H1 (cell line): ENCODE measurements around the gene PHGDH. TPM values are rescaled to one million over a fixed set of nuclear protein-coding genes. Genes with fewer than 3 reads are reported as not detected.
A peak's percentile ranks its signal among the peaks of the same experiment; 100 is the strongest.

Experiments
- CEBPB ChIP-seq: IDR thresholded peaks from 2 replicates; pipeline ENCODE4 v1.6.1; 2012; ENCODE audit warnings: low read depth, low read length
- CHD1 ChIP-seq: IDR thresholded peaks from 2 replicates; pipeline ENCODE4 v1.6.1; 2012; ENCODE audit warnings: low read depth, low read length, improper control_type of control experiment
- CHD7 ChIP-seq: fragments of 300-600 bp; sonication (generic); IDR thresholded peaks from 2 replicates; pipeline ENCODE4 v1.7.1; 2012; ENCODE audit warnings: low read length, moderate library complexity, mild to moderate bottlenecking, inconsistent platforms; ENCODE audit not compliant: insufficient replicate concordance
- GABPA ChIP-seq: IDR thresholded peaks from 2 replicates; pipeline ENCODE4 v1.6.1; 2011; ENCODE audit warnings: mild to moderate bottlenecking, low read length, moderate library complexity, borderline replicate concordance; ENCODE audit not compliant: insufficient read depth
- RNF2 ChIP-seq: fragments of 200-900, 300-1000 bp; sonication (generic); IDR thresholded peaks from 2 replicates; pipeline ENCODE4 v1.7.1; 2016; ENCODE audit warnings: borderline replicate concordance, low read depth, mild to moderate bottlenecking, antibody characterized with exemption, low read length; ENCODE audit not compliant: poor library complexity, severe bottlenecking; ENCODE audit errors: missing control alignments
- SAP30 ChIP-seq: fragments of 300-600 bp; sonication (generic); IDR thresholded peaks from 2 replicates; pipeline ENCODE4 v1.7.1; 2012; ENCODE audit warnings: low read length, moderate library complexity, mild to moderate bottlenecking, inconsistent platforms; ENCODE audit not compliant: insufficient read depth, insufficient replicate concordance
- SIRT6 ChIP-seq: IDR thresholded peaks from one replicate; pipeline ENCODE4 v1.7.1; 2012; ENCODE audit warnings: low read length, inconsistent platforms
- USF2 ChIP-seq: IDR thresholded peaks from 2 replicates; pipeline ENCODE4 v1.6.1; 2011; ENCODE audit warnings: low read length, improper control_type of control experiment
- ZNF274 ChIP-seq: IDR thresholded peaks from 2 replicates; pipeline ENCODE4 v1.7.0; 2012; ENCODE audit warnings: low read length, borderline replicate concordance; ENCODE audit errors: extremely low read depth
- polyA plus RNA-seq, 7 experiments: library from polyadenylated mRNA; depleted of rRNA in 3 of 7; stranded (reverse) in 5 of 7; unstranded in 2 of 7; fragments of >200 nt in 5 of 7; fragments of 200-250 nt in 2 of 7; gene quantifications; 1 replicate in 5 of 7; 2 replicates in 1 of 7; 4 replicates in 1 of 7; pipeline versions ENCODE4 v1.2.1 to v1.2.3, GENCODE V29; 2011 to 2013; ENCODE audit warnings: missing spikeins in 2 of 7, mixed read lengths in 2 of 7
- total RNA-seq: library from RNA; stranded (reverse); fragmentation: NEBNext Ultra II Directional; extraction: Animal tissue kit (Norgen Biotek cat#: 25700); gene quantifications from 2 replicates; pipeline ENCODE4 v1.2.1, GENCODE V29; 2021

PHGDH gene
- total and polyA plus RNA-seq, 2 of the 8 experiments (the other 6 are each of a cell fraction or from before 2014, with no cell fraction given), result 358 to 687 TPM

- TF ChIP-seq USF2, result no peak
- no peak for TF ChIP-seq CHD7
- TF ChIP-seq ZNF274, result no peak
- TF ChIP-seq SIRT6, result no peak
- TF ChIP-seq SAP30, result no peak
- TF ChIP-seq RNF2, result no peak
- TF ChIP-seq GABPA, result no peak
- no peak; the same call in 1 of the 2 replicates for TF ChIP-seq CHD1
- peak; percentile 96 for TF ChIP-seq CEBPB
Measured at GRCh38 chr1:119712342-119713038, 756 bp downstream of the PHGDH start (continued).
